Peyer's patch (tissue), 4 donors: ENCODE data around the gene ERC2.

Experiments used
- POLR2A ChIP-seq, 2 donors: fragments of 450-650 bp; IDR thresholded peaks; one replicate each; pipeline ENCODE4 v1.5.1; 2017; ENCODE audit warnings: antibody characterized with exemption in 2 of 2, mild to moderate bottlenecking in 2 of 2, moderate library complexity in 2 of 2
- TF ChIP-seq, protein P1 (sequence below), 6 experiments: fragments of 450-650 bp in 4 of 6; fragments of 200-600 bp in 2 of 6; sonication (generic) in 1 of 6; IDR thresholded peaks; one replicate each; pipeline ENCODE4 v1.5.1; 2017 to 2019; ENCODE audit warnings: antibody characterized with exemption in 6 of 6, mild to moderate bottlenecking in 3 of 6, moderate library complexity in 1 of 6

GRCh38 chr3:56336023-56336422, 132.2 kb downstream of the ERC2 start:
- TF ChIP-seq, protein P1, sequence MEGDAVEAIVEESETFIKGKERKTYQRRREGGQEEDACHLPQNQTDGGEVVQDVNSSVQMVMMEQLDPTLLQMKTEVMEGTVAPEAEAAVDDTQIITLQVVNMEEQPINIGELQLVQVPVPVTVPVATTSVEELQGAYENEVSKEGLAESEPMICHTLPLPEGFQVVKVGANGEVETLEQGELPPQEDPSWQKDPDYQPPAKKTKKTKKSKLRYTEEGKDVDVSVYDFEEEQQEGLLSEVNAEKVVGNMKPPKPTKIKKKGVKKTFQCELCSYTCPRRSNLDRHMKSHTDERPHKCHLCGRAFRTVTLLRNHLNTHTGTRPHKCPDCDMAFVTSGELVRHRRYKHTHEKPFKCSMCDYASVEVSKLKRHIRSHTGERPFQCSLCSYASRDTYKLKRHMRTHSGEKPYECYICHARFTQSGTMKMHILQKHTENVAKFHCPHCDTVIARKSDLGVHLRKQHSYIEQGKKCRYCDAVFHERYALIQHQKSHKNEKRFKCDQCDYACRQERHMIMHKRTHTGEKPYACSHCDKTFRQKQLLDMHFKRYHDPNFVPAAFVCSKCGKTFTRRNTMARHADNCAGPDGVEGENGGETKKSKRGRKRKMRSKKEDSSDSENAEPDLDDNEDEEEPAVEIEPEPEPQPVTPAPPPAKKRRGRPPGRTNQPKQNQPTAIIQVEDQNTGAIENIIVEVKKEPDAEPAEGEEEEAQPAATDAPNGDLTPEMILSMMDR (IDR thresholded peaks at IDR 0.05) = no peak
- TF ChIP-seq POLR2A (IDR thresholded peaks at IDR 0.05) = no peak
